K562 (cell line): ENCODE measurements around the gene PDLIM7. TPM values are rescaled to one million over a fixed set of nuclear protein-coding genes. Genes with fewer than 3 reads are reported as not detected.

ENCODE experiments used
- ARID4B ChIP-seq: sonication (generic); formaldehyde crosslinking; IDR thresholded peaks from 2 replicates; pipeline ENCODE4 v1.8.0; 2022; ENCODE audit warnings: mild to moderate bottlenecking, missing genetic modification reagents
- DACH1 ChIP-seq: fragments of 450-650 bp; IDR thresholded peaks from 2 replicates; pipeline ENCODE4 v1.6.1; 2018; ENCODE audit not compliant: partially characterized antibody
- EP400 ChIP-seq: fragments of 450-650 bp; IDR thresholded peaks from 2 replicates; pipeline ENCODE4 v1.6.1; 2017; ENCODE audit warnings: antibody characterized with exemption, mild to moderate bottlenecking, moderate library complexity
- LARP7 ChIP-seq: fragments of 450-650 bp; IDR thresholded peaks from 2 replicates; pipeline ENCODE4 v1.6.1; 2016
- MED1 ChIP-seq: sonication (generic); formaldehyde crosslinking; IDR thresholded peaks from 2 replicates; pipeline ENCODE4 v1.8.1; 2023; ENCODE audit warnings: missing genetic modification reagents, borderline replicate concordance
- MTF1 ChIP-seq: fragments of 250-450 bp; sonication (Bioruptor Pico); IDR thresholded peaks from 2 replicates; pipeline ENCODE4 v1.9.0; 2021; ENCODE audit warnings: moderate library complexity, mild to moderate bottlenecking, inconsistent platforms, borderline replicate concordance
- NONO ChIP-seq, 2 experiments: fragments of 200-400 bp in 1 of 2; fragments of 450-650 bp in 1 of 2; formaldehyde crosslinking in 1 of 2; IDR thresholded peaks; 2 replicates each; pipeline ENCODE4 v1.6.1; 2017; ENCODE audit warnings: low read depth in 2 of 2, mild to moderate bottlenecking in 2 of 2, moderate library complexity in 2 of 2, low read length in 1 of 2
- SRSF9 ChIP-seq: fragments of 200-400 bp; formaldehyde crosslinking; IDR thresholded peaks from 2 replicates; pipeline ENCODE4 v1.6.1; 2017; ENCODE audit warnings: low read depth, low read length, borderline replicate concordance
- TBP ChIP-seq: optimal IDR thresholded peaks from 2 replicates; pipeline ENCODE3; 2011; ENCODE audit warnings: low read depth, low read length, improper control_type of control experiment
- YY1 ChIP-seq, 3 experiments: IDR thresholded peaks; 2 replicates each; pipeline ENCODE4 v1.6.1; 2011; ENCODE audit warnings: low read length in 2 of 3, mild to moderate bottlenecking in 2 of 3, moderate library complexity in 2 of 3, borderline replicate concordance in 1 of 3, control low read depth in 1 of 3, low read depth in 1 of 3; ENCODE audit not compliant: insufficient read depth in 3 of 3, insufficient replicate concordance in 2 of 3, control insufficient read depth in 1 of 3, insufficient read length in 1 of 3; ENCODE audit errors: extremely low read depth in 1 of 3
- ZNF217 ChIP-seq: sonication (generic); formaldehyde crosslinking; IDR thresholded peaks from 2 replicates; pipeline ENCODE4 v1.8.0; 2022; ENCODE audit warnings: mild to moderate bottlenecking, missing genetic modification reagents
- ZNF41 ChIP-seq: fragments of 250-450 bp; sonication (Bioruptor Pico); conservative IDR thresholded peaks from 2 replicates; pipeline ENCODE4 v1.4.0; 2020; ENCODE audit warnings: mild to moderate bottlenecking
- polyA plus RNA-seq, 8 experiments: library from polyadenylated mRNA; depleted of rRNA in 4 of 8; stranded (reverse) in 5 of 8; unstranded in 3 of 8; fragments of >200 nt; fragmentation: Nextera tagmentation in 2 of 8; fragmentation: Illumina TruSeq in 1 of 8; extraction: Ambion mirVana in 2 of 8; extraction: Trizol in 1 of 8; gene quantifications; 2 replicates each; pipeline versions ENCODE4 v1.2.1 to v1.2.3, GENCODE V29; 2011 to 2014; ENCODE audit warnings: inconsistent platforms in 1 of 8, missing spikeins in 1 of 8
- total RNA-seq, 7 experiments: library from RNA; depleted of rRNA in 6 of 7; stranded (reverse); fragments of >200 nt in 6 of 7; fragmentation: Illumina TruSeq in 2 of 7; extraction: Trizol in 2 of 7; gene quantifications; 2 replicates each; pipeline versions ENCODE4 v1.2.1 to v1.2.3, GENCODE V29; 2011 to 2021; ENCODE audit warnings: low replicate concordance in 1 of 7
- TF ChIP-seq, protein P1 (sequence below), 2 experiments: fragments of 450-650 bp in 1 of 2; IDR thresholded peaks; 2 replicates each; pipeline ENCODE4 v1.6.1; 2011 to 2017; ENCODE audit warnings: low read depth in 2 of 2, antibody characterized with exemption in 1 of 2, borderline replicate concordance in 1 of 2, low read length in 1 of 2, mild to moderate bottlenecking in 1 of 2, mixed read lengths in 1 of 2; ENCODE audit not compliant: control insufficient read depth in 1 of 2
- TF ChIP-seq, protein P2 (sequence below): fragments of 250-450 bp; sonication (Bioruptor Pico); IDR thresholded peaks from 2 replicates; pipeline ENCODE4 v1.5.0; 2020; ENCODE audit warnings: mild to moderate bottlenecking, borderline replicate concordance

Gene PDLIM7
- total and polyA plus RNA-seq, 9 of the 15 experiments (the other 6 are each of a cell fraction or from before 2014, with no cell fraction given) = 2.1 to 124 (median 32.6) TPM

DNA sequence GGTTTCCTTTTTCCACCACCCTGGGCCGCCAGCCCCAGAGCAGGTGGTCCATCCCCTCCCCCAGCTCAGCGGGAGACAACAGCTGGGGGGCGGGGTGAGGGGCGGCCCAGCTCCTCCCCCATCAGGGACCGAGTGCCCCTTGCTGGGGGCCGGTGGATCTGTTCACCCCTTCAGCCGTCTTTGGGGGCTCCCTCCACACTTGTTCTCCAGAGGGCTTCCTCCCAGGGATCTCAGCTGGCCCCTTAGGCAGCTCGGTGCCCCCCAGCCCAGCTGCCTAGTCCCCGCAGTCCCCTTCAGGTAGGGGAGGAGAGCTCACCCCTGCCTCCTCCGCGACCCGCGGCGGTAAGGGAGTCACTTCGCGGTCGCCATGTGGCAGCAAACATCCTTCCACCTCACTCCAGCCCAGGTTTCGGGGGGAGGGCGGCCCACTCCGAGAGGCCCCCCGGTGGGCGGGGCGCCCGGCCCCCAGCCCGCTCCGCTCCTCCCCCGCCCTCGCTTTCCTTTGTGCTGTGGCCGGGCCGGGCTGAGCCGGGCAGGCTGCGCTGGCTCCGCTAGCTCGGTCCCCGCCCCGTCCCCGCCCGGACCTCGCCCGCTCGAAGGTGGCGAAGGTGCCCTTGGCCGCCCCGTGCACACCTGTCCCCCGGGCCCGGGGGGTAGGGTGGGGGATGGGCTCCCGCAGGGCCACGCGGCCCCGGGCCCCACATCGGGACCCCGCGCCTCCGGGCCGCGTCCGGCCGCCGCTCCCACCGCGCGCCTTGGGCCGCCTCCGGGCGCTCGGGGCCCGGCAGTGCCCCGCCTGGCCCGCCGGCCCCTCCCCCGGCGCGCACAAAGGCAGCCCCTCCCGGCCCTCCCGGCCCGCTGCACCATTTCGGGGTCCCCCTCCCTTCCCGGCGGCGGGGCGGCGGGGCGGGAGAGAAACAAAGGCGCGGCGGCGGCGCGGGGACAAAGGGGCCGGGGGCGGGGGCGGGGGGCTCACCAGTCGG lies 24.7 kb downstream of the PDLIM7 start (continued):
- TF ChIP-seq ARID4B (CRISPR knock-in tag) (peak; percentile 58), ZNF217 (CRISPR knock-in tag) (no peak), YY1 (IDR thresholded peaks at IDR 0.05; ENCODE audit: borderline replicate concordance in 1 of 3, control insufficient read depth in 1 of 3, extremely low read depth in 1 of 3, insufficient read depth in 3 of 3, insufficient read length in 1 of 3, insufficient replicate concordance in 2 of 3, low read depth in 1 of 3, low read length in 2 of 3) (peak in 1 of 3 experiments; percentile 33), MTF1 (CRISPR knock-in tag) (no peak), MED1 (CRISPR knock-in tag) (no peak), ZNF41 (CRISPR knock-in tag) (no peak), LARP7 (no peak), DACH1 (peak; percentile 56), NONO (IDR thresholded peaks at IDR 0.05; ENCODE audit: low read depth in 2 of 2, low read length in 1 of 2) (no peak), TBP (peak; percentile 16), SRSF9 (no peak), EP400 (peak; percentile 43; the same call in 1 of the 2 replicates)
- TF ChIP-seq, protein P1, sequence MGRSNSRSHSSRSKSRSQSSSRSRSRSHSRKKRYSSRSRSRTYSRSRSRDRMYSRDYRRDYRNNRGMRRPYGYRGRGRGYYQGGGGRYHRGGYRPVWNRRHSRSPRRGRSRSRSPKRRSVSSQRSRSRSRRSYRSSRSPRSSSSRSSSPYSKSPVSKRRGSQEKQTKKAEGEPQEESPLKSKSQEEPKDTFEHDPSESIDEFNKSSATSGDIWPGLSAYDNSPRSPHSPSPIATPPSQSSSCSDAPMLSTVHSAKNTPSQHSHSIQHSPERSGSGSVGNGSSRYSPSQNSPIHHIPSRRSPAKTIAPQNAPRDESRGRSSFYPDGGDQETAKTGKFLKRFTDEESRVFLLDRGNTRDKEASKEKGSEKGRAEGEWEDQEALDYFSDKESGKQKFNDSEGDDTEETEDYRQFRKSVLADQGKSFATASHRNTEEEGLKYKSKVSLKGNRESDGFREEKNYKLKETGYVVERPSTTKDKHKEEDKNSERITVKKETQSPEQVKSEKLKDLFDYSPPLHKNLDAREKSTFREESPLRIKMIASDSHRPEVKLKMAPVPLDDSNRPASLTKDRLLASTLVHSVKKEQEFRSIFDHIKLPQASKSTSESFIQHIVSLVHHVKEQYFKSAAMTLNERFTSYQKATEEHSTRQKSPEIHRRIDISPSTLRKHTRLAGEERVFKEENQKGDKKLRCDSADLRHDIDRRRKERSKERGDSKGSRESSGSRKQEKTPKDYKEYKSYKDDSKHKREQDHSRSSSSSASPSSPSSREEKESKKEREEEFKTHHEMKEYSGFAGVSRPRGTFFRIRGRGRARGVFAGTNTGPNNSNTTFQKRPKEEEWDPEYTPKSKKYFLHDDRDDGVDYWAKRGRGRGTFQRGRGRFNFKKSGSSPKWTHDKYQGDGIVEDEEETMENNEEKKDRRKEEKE (IDR thresholded peaks at IDR 0.05; ENCODE audit: borderline replicate concordance in 1 of 2, control insufficient read depth in 1 of 2, low read depth in 2 of 2, low read length in 1 of 2) = no peak
- TF ChIP-seq, protein P2, sequence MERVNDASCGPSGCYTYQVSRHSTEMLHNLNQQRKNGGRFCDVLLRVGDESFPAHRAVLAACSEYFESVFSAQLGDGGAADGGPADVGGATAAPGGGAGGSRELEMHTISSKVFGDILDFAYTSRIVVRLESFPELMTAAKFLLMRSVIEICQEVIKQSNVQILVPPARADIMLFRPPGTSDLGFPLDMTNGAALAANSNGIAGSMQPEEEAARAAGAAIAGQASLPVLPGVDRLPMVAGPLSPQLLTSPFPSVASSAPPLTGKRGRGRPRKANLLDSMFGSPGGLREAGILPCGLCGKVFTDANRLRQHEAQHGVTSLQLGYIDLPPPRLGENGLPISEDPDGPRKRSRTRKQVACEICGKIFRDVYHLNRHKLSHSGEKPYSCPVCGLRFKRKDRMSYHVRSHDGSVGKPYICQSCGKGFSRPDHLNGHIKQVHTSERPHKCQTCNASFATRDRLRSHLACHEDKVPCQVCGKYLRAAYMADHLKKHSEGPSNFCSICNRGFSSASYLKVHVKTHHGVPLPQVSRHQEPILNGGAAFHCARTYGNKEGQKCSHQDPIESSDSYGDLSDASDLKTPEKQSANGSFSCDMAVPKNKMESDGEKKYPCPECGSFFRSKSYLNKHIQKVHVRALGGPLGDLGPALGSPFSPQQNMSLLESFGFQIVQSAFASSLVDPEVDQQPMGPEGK (CRISPR knock-in tag) = no peak
